ENCODE results near the gene ZSWIM4.

The ZSWIM4 gene

DNA sequence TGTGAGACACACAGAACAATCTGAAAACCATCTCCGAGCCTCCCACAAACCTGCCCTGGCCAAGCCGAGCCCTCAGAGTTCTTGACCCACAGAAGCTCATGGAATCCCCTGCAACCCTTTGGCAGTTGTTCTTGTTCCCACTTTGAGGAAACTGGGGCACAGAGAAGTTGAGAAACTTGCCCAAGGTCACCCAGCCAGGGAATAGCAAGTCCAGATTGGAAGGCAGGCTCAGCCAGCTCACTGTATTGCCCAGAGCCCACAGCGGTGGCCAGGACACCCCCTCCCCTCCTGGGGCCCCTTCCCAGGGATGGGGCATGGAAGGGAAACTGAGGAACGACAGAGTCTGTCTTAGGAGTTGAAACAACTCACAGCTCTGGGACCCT, 1.8 kb downstream of the ZSWIM4 start:
- Histone ChIP-seq H3K4me3 (ENCODE audit: low read length) (peak overlapping the region; percentile 93; the same call in 1 of the 2 replicates), H3K27ac (ENCODE audit: low read length) (no peak overlapping the region), H3K36me3 (ENCODE audit: insufficient read depth, low read depth, low read length) (peaks cover 9% of the 10 kb centered on the region; the same call in 1 of the 2 replicates), H3K9me3 (ENCODE audit: insufficient read depth, low read depth, low read length) (no peaks in the 10 kb centered on the region), H3K27me3 (ENCODE audit: insufficient read depth, low read length) (no peaks in the 10 kb centered on the region), H3K9ac (ENCODE audit: low read depth, low read length) (no peak overlapping the region), H3K4me1 (ENCODE audit: insufficient read depth, low read length) (peaks cover 2% of the 10 kb centered on the region; the same call in 1 of the 2 replicates)

DNA sequence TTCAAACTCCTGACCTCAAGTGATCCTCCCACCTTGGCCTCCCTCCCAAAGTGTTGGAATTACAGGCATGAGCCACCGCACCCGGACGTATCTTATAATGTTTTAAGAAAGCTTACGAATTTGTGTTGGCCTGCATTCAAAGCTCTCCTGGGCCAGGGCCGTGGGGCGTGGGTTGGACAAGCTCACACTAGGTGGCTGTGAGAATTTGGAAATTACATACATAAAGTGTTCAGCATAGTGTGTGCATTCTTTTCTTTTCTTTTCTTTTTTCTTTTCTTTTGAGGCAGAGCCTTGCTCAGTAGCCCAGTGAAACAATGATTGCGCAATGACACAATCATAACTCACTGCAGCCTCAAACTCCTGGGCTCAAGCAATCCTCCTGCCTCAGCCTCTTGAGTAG, 2.6 kb downstream of the ZSWIM4 start:
- H3K9ac ChIP-seq (ENCODE audit: low read depth, low read length) = no peak overlapping the region
- peaks cover 2% of the 10 kb centered on the region; the same call in 1 of the 2 replicates for H3K4me1 ChIP-seq (ENCODE audit: insufficient read depth, low read length)
- H3K27ac ChIP-seq (ENCODE audit: low read length) = no peak overlapping the region
- peaks cover 9% of the 10 kb centered on the region; the same call in 1 of the 2 replicates for H3K36me3 ChIP-seq (ENCODE audit: insufficient read depth, low read depth, low read length)
- H3K4me3 ChIP-seq (ENCODE audit: low read length) = no peak overlapping the region
- H3K27me3 ChIP-seq (ENCODE audit: insufficient read depth, low read length) = no peaks in the 10 kb centered on the region
- H3K9me3 ChIP-seq (ENCODE audit: insufficient read depth, low read depth, low read length) = no peaks in the 10 kb centered on the region

DNA sequence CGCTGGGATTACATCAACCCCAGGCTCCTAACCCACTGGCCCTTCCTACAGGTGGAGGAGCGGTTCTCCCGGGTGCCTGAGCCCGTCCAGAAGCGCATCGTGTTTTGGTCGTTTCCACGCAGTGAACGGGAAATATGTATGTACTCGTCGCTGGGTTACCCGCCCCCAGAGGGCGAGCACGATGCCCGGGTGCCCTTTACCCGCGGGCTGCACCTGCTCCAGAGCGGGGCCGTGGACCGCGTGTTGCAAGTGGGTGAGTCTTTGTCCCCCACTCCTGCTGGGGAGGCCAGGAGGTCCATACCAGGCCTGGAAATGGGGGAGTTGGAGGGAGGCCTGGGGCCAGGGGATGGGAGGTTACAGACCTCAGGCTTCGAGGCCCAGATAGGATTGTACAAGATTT, 4.4 kb downstream of the ZSWIM4 start:
- Histone ChIP-seq H3K9ac (ENCODE audit: low read depth, low read length) (no peak overlapping the region), H3K4me3 (ENCODE audit: low read length) (no peak overlapping the region), H3K4me1 (ENCODE audit: insufficient read depth, low read length) (peaks cover 2% of the 10 kb centered on the region; the same call in 1 of the 2 replicates), H3K27me3 (ENCODE audit: insufficient read depth, low read length) (no peaks in the 10 kb centered on the region), H3K27ac (ENCODE audit: low read length) (no peak overlapping the region), H3K36me3 (ENCODE audit: insufficient read depth, low read depth, low read length) (peaks cover 9% of the 10 kb centered on the region; the same call in 1 of the 2 replicates), H3K9me3 (ENCODE audit: insufficient read depth, low read depth, low read length) (no peaks in the 10 kb centered on the region)

DNA sequence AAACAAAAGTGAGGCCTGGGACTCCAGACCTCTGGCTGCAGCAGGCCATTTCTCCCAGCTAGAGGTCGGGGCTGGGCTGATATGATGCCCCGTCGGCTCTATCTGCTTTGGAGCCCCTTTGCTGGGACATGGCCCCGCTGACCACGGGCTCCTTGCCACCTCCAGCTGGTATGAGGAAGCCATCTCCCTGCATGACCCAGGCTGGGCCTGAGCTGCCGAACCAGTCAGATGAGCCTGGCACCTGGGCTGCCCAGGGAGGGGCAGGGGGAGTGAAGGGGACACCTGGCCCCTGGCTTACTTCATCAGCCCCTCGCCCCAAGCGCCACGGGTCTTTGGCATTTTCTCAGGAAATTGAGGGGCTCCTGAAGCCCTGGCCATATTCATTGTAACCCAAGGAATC, 7.8 kb downstream of the ZSWIM4 start:
- H3K36me3 ChIP-seq (ENCODE audit: insufficient read depth, low read depth, low read length) = peaks cover 38% of the 10 kb centered on the region
- H3K9me3 ChIP-seq (ENCODE audit: insufficient read depth, low read depth, low read length) = no peaks in the 10 kb centered on the region
- no peak overlapping the region for H3K27ac ChIP-seq (ENCODE audit: low read length)
- H3K4me3 ChIP-seq (ENCODE audit: low read length) = no peak overlapping the region
- H3K4me1 ChIP-seq (ENCODE audit: insufficient read depth, low read length) = no peaks in the 10 kb centered on the region
- no peak overlapping the region for H3K9ac ChIP-seq (ENCODE audit: low read depth, low read length)
- no peaks in the 10 kb centered on the region for H3K27me3 ChIP-seq (ENCODE audit: insufficient read depth, low read length)

DNA sequence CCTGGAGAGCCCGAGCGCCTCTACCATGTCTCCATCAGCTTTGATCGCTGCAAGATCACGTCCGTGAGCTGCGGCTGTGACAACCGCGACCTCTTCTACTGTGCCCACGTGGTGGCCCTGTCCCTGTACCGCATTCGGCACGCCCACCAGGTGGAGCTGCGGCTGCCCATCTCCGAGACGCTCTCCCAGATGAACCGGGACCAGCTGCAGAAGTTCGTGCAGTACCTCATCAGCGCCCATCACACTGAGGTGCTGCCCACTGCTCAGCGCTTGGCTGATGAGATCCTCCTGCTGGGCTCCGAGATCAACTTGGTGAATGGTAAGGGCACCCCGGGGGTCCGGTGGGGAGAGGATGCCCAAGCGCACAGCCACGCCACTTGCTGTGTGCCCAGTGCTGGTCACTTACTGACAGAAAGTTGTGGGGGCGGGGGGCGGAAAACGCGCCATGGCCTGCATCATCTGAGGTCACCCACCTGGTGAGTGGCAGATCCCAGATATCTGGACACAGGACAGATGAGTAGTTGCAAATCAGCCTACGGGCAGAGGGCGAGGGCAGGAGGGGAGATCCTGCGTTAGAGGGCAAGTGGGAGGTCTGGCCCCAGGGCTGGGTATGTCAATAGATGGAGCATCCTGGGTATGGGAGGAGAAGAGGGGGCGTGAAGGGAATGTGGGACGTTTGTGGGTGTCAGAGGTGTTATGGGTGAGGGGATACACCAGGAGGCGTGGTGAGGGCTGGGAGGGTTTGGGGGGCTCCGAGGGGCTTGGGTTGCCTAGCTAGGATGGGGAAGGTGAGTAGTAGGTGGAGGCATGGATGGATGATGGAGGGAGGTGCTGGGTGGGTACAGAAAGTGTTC, 9.8 kb downstream of the ZSWIM4 start:
- H3K4me1 ChIP-seq (ENCODE audit: insufficient read depth, low read length) = no peaks in the 10 kb centered on the region
- peaks cover 51% of the 10 kb centered on the region for H3K36me3 ChIP-seq (ENCODE audit: insufficient read depth, low read depth, low read length)
- no peak overlapping the region for H3K9ac ChIP-seq (ENCODE audit: low read depth, low read length)
- H3K27ac ChIP-seq (ENCODE audit: low read length) = no peak overlapping the region
- no peaks in the 10 kb centered on the region for H3K9me3 ChIP-seq (ENCODE audit: insufficient read depth, low read depth, low read length)
- no peaks in the 10 kb centered on the region for H3K27me3 ChIP-seq (ENCODE audit: insufficient read depth, low read length)
- H3K4me3 ChIP-seq (ENCODE audit: low read length) = no peak overlapping the region

DNA sequence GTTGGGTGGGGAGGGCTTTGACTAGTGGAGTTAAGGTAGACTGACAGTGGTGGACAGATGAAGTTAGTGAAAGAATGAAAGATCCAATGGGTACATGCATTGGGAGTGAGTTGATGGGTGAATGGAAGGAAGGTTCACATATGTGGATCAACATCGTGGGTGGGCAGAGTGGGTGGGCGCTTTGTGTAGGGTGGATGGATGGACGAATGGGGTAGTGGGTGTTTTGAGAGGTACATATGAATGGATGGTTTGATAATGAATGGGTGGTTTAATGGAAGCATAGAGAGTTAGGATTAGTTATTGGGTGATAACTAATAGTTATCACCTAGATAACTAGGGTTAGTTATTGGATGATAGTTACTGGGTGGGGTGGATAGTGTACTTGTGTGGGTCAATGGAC, 11.5 kb downstream of the ZSWIM4 start:
- Histone ChIP-seq H3K27me3 (ENCODE audit: insufficient read depth, low read length) (no peaks in the 10 kb centered on the region), H3K27ac (ENCODE audit: low read length) (no peak overlapping the region), H3K9me3 (ENCODE audit: insufficient read depth, low read depth, low read length) (no peaks in the 10 kb centered on the region), H3K36me3 (ENCODE audit: insufficient read depth, low read depth, low read length) (peaks cover 52% of the 10 kb centered on the region), H3K4me3 (ENCODE audit: low read length) (no peak overlapping the region), H3K9ac (ENCODE audit: low read depth, low read length) (no peak overlapping the region), H3K4me1 (ENCODE audit: insufficient read depth, low read length) (no peaks in the 10 kb centered on the region)

DNA sequence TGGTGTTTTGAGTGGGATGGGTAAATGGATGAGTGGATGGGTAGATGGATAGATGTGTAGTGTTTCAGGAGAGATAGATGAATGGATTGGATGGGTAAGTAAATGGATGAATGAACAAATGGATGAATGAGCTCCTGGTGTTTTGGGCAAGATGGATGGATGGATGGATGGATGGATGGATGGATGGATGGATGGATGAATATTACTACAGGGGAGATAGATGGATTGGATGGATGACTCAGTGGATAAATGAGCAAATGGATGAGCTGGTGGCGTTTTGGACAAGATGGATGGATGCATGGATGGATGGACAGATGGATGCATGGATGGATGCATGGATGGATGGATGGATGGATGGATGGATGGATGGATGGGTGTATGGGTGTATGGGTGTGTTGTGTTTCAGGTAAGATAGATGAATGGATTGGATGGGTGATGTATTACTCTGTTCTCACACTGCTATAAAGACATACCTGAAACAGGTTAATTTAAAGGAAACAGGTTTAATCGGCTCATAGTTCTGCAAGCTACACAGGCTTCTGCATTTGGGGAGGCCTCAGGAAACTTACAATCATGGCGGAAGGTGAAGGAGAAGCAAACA, 12.3 kb downstream of the ZSWIM4 start:
- Histone ChIP-seq H3K4me1 (ENCODE audit: insufficient read depth, low read length) (no peaks in the 10 kb centered on the region), H3K9me3 (ENCODE audit: insufficient read depth, low read depth, low read length) (no peaks in the 10 kb centered on the region), H3K36me3 (ENCODE audit: insufficient read depth, low read depth, low read length) (peaks cover 55% of the 10 kb centered on the region), H3K9ac (ENCODE audit: low read depth, low read length) (no peak overlapping the region), H3K27me3 (ENCODE audit: insufficient read depth, low read length) (no peaks in the 10 kb centered on the region), H3K27ac (ENCODE audit: low read length) (no peak overlapping the region), H3K4me3 (ENCODE audit: low read length) (no peak overlapping the region)

DNA sequence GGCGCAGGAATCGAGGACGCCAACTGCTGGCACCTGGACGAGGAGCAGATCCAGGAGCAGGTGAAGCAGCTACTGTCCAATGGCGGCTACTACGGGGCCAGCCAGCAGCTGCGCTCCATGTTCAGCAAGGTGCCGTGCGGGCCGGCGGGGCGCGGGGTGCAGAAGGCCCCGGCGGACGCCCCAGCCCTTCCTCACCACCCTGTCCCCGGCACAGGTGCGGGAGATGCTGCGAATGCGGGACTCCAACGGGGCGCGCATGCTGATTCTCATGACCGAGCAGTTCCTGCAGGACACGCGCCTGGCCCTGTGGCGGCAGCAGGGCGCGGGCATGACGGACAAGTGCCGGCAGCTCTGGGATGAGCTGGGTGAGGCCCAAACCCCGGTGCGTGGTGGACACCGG, 13.6 kb downstream of the ZSWIM4 start:
- H3K36me3 ChIP-seq (ENCODE audit: insufficient read depth, low read depth, low read length) = peaks cover 65% of the 10 kb centered on the region
- no peaks in the 10 kb centered on the region for H3K27me3 ChIP-seq (ENCODE audit: insufficient read depth, low read length)
- H3K9me3 ChIP-seq (ENCODE audit: insufficient read depth, low read depth, low read length) = no peaks in the 10 kb centered on the region
- H3K4me1 ChIP-seq (ENCODE audit: insufficient read depth, low read length) = no peaks in the 10 kb centered on the region
- no peak overlapping the region for H3K9ac ChIP-seq (ENCODE audit: low read depth, low read length)
- H3K27ac ChIP-seq (ENCODE audit: low read length) = no peak overlapping the region
- no peak overlapping the region for H3K4me3 ChIP-seq (ENCODE audit: low read length)

DNA sequence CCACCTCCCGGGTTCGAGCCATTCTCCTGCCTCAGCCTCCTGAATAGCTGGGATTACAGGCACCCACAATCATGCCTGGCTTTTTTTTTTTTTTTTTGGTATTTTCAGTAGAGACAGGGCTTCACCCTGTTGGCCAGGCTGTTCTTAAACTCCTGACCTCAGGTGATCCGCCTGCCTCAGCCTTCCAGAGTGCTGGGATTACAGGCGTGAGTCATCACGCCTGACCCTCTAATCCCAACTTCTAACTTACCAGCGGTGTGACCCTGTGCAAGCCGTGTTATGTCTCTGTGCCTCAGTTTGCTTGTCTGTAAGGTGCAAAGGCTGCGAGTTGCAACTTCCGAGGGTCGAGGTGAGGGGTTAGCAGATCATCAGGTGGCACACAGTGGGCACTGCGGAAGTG, 17.3 kb downstream of the ZSWIM4 start:
- H3K4me3 ChIP-seq (ENCODE audit: low read length) = no peak overlapping the region
- no peak overlapping the region for H3K9ac ChIP-seq (ENCODE audit: low read depth, low read length)
- H3K27ac ChIP-seq (ENCODE audit: low read length) = no peak overlapping the region
- H3K9me3 ChIP-seq (ENCODE audit: insufficient read depth, low read depth, low read length) = no peaks in the 10 kb centered on the region
- no peaks in the 10 kb centered on the region for H3K4me1 ChIP-seq (ENCODE audit: insufficient read depth, low read length)
- H3K36me3 ChIP-seq (ENCODE audit: insufficient read depth, low read depth, low read length) = peaks cover 48% of the 10 kb centered on the region
- no peaks in the 10 kb centered on the region for H3K27me3 ChIP-seq (ENCODE audit: insufficient read depth, low read length)

DNA sequence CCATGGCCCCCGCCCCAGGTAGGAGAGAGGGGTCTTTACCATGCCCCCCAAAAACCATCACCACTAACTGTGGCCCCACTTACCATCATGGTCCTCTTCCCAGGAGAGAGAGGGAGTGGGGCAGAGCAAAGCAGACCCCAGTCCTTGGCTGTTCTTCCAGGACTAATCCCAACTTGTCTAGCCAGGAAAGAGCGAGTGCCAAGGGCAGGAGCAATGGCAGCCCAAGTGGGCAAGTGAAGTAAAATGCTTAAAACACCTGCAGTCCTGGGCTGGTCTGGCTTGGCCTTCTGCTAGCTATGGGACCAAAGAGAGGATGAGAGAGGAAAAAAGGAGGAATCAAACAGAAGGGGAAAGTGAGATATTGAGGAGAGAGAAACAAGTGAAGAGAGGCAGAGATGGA, 17.9 kb downstream of the ZSWIM4 start:
- H3K27ac ChIP-seq (ENCODE audit: low read length) = no peak overlapping the region
- H3K4me1 ChIP-seq (ENCODE audit: insufficient read depth, low read length) = no peaks in the 10 kb centered on the region
- no peaks in the 10 kb centered on the region for H3K9me3 ChIP-seq (ENCODE audit: insufficient read depth, low read depth, low read length)
- no peak overlapping the region for H3K9ac ChIP-seq (ENCODE audit: low read depth, low read length)
- no peaks in the 10 kb centered on the region for H3K27me3 ChIP-seq (ENCODE audit: insufficient read depth, low read length)
- H3K36me3 ChIP-seq (ENCODE audit: insufficient read depth, low read depth, low read length) = peaks cover 42% of the 10 kb centered on the region
- no peak overlapping the region for H3K4me3 ChIP-seq (ENCODE audit: low read length)

DNA sequence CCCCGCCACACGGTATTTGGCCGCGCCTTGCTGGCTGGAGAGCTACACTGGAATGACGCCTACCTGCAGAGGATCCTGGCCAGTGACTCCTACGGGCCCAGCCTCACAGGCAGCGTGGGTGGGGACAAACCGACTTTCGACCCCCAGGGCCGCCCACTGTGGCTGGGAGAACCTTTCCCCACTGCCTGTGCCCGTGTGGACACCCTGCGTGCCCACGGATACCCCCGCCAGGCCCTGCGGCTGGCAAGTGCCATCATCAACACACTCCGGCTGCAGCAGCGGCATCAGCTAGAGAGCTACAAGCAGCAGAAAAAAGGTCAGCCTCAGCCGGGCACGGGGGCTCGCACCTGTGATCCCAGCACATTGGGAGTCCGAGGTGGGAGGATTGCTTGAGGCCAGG, 19.3 kb downstream of the ZSWIM4 start:
- Histone ChIP-seq H3K36me3 (ENCODE audit: insufficient read depth, low read depth, low read length) (peaks cover 35% of the 10 kb centered on the region), H3K9ac (ENCODE audit: low read depth, low read length) (no peak overlapping the region), H3K9me3 (ENCODE audit: insufficient read depth, low read depth, low read length) (no peaks in the 10 kb centered on the region), H3K27me3 (ENCODE audit: insufficient read depth, low read length) (no peaks in the 10 kb centered on the region), H3K27ac (ENCODE audit: low read length) (no peak overlapping the region), H3K4me3 (ENCODE audit: low read length) (no peak overlapping the region), H3K4me1 (ENCODE audit: insufficient read depth, low read length) (no peaks in the 10 kb centered on the region)

DNA sequence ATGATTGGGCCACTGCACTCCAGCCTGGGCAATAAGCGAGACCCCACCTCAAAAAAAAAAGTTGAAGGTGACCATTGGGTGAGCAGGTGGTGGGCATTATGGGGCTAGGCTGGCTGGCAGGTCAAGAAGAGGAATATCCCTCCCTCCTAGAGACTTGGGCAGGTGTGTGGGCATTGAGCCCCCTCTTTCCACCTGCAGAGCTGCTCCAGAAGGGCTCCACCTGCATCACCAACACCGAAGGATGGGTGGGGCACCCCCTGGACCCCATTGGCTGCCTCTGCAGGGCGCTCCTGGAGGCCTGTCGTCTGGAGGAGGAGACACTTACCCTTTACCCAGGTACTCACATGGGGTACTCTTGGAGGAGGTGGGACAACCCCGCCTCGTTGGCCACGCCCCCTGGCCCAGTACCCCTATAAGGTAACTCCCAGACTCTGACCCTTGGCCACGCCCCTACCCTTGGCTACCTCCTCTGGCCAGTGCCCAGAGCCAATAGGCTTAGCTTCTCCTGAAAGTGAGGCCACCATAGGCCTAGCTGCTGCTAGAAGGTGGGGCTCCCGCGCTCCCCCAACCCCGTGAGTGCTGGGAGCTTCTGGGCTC, 21.9 kb downstream of the ZSWIM4 start:
- H3K27me3 ChIP-seq (ENCODE audit: insufficient read depth, low read length) = no peaks in the 10 kb centered on the region
- peak overlapping the region; percentile 88; the same call in 1 of the 2 replicates for H3K4me3 ChIP-seq (ENCODE audit: low read length)
- peak overlapping the region; percentile 94; the same call in 1 of the 2 replicates for H3K9ac ChIP-seq (ENCODE audit: low read depth, low read length)
- H3K36me3 ChIP-seq (ENCODE audit: insufficient read depth, low read depth, low read length) = peaks cover 39% of the 10 kb centered on the region
- no peaks in the 10 kb centered on the region for H3K9me3 ChIP-seq (ENCODE audit: insufficient read depth, low read depth, low read length)
- H3K4me1 ChIP-seq (ENCODE audit: insufficient read depth, low read length) = no peaks in the 10 kb centered on the region
- H3K27ac ChIP-seq (ENCODE audit: low read length) = peak overlapping the region; percentile 98
